Testis (tissue), 2 donors: ENCODE results near the gene OR3A2.

Source experiments
- POLR2A ChIP-seq: fragments of 450-650 bp; IDR thresholded peaks from one replicate; pipeline ENCODE4 v1.6.1; 2017; ENCODE audit warnings: antibody characterized with exemption, mild to moderate bottlenecking, moderate library complexity
- TF ChIP-seq, protein P1 (sequence below), 3 experiments: fragments of 450-650 bp in 2 of 3; fragments of 200-600 bp in 1 of 3; sonication (generic) in 1 of 3; IDR thresholded peaks; one replicate each; pipeline ENCODE4 v1.5.1; 2016 to 2019; ENCODE audit warnings: antibody characterized with exemption in 3 of 3, mild to moderate bottlenecking in 2 of 3, moderate library complexity in 1 of 3

DNA sequence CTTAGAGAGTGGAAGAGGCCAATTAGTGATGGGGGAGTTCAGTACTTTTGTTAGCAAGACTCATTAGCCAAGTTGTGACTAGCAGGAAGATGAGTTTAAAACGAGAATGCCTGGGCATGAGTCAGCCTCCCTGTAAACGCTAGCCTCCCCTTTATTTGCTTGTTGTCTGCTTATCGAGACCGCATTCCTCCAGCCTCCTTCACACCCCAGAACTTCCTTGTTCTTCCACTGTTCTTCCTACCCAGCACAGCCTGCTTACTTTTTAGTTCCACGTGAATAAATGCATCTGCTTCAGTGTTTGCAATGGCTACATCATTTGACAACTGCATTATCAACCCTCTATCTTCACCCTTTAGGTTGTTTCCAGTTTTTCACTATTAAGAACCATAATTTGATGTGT is 67.8 kb downstream of the OR3A2 start:
- TF ChIP-seq, protein P1, sequence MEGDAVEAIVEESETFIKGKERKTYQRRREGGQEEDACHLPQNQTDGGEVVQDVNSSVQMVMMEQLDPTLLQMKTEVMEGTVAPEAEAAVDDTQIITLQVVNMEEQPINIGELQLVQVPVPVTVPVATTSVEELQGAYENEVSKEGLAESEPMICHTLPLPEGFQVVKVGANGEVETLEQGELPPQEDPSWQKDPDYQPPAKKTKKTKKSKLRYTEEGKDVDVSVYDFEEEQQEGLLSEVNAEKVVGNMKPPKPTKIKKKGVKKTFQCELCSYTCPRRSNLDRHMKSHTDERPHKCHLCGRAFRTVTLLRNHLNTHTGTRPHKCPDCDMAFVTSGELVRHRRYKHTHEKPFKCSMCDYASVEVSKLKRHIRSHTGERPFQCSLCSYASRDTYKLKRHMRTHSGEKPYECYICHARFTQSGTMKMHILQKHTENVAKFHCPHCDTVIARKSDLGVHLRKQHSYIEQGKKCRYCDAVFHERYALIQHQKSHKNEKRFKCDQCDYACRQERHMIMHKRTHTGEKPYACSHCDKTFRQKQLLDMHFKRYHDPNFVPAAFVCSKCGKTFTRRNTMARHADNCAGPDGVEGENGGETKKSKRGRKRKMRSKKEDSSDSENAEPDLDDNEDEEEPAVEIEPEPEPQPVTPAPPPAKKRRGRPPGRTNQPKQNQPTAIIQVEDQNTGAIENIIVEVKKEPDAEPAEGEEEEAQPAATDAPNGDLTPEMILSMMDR (IDR thresholded peaks at IDR 0.05): no peak
- TF ChIP-seq POLR2A: no peak
